ENCODE data around the gene TEDC1.
"Not testable (repeated sequence)": the region's sequence is repeated elsewhere in the genome, so short reads cannot be mapped to it uniquely, and the experiment has no call there.

TEDC1 gene

GRCh38 chr14:105545676-105546075 is 54.6 kb downstream of the TEDC1 start:
- DNase-seq = not testable (repeated sequence)

- not testable (repeated sequence) for DNase-seq
These were observed 55.4 kb downstream of the TEDC1 start for GRCh38 chr14:105546410-105546809.

DNA sequence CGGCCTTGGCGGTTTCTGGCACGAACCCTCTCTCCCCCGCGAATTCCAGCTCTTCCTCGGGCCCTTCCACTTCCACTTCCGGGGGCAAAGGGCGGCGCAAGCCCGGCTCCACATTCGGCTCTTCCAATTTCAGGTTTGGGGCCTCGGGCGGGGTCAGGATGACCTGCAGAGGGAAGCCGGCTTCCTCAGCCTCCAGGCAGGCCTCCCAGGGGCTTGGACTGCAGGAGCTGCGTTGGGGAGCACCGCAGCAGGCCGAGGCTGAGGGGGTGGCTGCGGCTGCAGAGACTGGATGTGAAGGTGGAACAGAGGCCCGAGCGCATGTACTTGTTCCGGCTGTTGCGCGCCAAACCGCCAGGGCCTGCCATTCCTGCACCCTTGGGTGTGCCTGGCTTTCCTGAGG is 56.0 kb downstream of the TEDC1 start:
- DNase-seq = not testable (repeated sequence)

GRCh38 chr14:105547741-105548169 is 56.7 kb downstream of the TEDC1 start:
- no peak for DNase-seq

Measured in activated CD4-positive, alpha-beta T cell treated with anti-CD3 and anti-CD28 coated beads, Interleukin-2, amount 50 U/mL, for 48 hours (primary cell).